Measurements from ENCODE around the gene CNST.

- TF ChIP-seq POLR2AphosphoS5 (IDR thresholded peaks at IDR 0.05; ENCODE audit: low read depth, low read length): no peak
- no peak for TF ChIP-seq TAF1 (IDR thresholded peaks at IDR 0.05; ENCODE audit: borderline replicate concordance, low read depth, low read length)
- no peak for TF ChIP-seq POLR2A (IDR thresholded peaks at IDR 0.05; ENCODE audit: low read depth, low read length)
Observed at GRCh38 chr1:246687002-246687401, 120.7 kb downstream of the CNST start.
